Kidney glomerular epithelial cell (primary cell): ENCODE data around the gene ARL14.
"Not testable (repeated sequence)": the region's sequence is repeated elsewhere in the genome, so short reads cannot be mapped to it uniquely, and the experiment has no call there.

Experiments used
- DNase-seq: peaks from one replicate; lab custom pipeline; 2025; lab: John Stamatoyannopoulos, UW

Gene ARL14

DNA sequence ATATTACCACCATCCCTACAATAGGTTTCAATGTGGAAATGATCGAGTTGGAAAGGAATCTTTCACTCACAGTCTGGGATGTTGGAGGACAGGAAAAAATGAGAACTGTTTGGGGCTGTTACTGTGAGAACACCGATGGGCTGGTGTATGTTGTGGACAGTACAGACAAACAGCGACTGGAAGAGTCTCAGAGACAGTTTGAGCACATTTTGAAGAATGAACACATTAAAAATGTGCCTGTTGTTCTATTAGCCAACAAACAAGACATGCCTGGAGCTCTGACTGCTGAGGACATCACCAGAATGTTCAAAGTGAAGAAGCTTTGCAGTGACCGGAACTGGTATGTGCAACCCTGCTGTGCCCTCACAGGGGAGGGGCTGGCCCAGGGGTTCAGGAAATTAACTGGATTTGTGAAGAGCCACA, 510 bp downstream of the ARL14 start:
- DNase-seq, result no peak

DNA sequence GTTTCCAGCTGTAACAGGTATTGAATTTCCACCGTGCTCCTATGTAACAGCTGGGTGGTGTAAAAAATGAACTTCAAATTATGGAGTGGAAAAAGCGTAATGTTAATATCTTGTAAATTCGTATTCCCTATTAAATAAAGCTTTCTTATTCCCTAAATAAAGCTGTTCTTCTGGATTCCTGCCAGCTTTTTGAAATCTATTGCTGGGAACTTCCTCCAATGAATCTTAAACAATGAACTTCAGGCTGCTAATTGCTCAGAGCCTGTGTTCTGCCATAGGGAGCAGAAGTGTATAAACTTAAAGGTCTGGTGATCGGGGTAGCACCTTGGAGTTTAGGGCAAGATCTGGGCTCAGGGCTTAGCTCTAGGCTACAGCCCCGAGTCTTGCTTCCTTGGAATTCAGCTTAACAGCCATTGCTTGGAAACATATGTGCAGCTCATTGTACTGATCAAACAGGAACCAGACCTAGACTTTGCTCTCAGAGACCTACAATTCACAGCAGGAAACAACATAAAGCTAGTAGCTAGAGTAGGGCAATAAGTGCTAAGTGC, 1.4 kb downstream of the ARL14 start:
- DNase-seq, result no peak

DNA sequence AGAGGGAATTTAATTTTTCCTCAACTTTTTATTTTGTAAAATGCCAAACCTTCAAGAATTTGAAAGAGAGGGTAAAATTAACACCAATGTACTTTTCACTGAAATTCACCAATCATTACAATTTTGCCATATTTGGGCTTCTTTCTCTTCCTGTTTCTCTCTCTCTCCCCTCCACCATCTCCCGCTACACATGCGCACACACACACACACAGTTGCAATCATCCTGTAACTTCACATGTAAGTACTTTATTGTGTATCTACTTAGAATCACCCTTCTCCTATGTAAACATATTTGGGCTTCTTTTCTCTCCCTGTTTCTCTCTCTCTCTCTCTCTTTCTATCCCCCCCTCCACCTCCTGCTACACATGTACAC, 7.4 kb downstream of the ARL14 start:
- DNase-seq, result no peak

DNA sequence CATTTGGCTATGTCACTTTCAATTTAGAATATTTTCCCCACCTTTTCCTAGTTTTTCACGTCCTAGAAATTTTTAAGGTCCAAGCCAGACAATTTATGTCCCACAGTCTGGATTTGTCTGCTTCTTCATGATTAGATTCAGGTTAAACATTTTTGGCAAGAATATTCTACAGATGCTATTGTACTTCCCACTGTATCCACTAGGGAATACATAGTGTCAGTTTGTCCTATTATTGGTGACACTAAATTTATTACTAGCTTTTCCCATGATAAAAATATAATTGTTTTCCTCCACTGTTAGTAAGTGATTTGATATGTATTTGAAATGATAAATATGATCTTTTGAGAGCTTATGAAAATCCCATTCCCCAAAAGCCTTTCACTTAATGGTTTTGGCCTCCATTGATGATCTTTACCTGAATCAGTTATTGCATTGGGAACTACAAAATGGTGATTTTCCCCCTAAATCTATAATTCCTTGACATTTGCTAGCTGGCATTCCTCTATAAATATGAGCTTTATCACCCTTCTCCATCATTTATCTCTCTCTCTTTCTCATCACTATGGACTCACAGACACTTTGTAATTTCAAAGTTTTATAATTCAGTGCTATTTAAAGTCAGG, 8.3 kb downstream of the ARL14 start:
- DNase-seq, result no peak

DNA sequence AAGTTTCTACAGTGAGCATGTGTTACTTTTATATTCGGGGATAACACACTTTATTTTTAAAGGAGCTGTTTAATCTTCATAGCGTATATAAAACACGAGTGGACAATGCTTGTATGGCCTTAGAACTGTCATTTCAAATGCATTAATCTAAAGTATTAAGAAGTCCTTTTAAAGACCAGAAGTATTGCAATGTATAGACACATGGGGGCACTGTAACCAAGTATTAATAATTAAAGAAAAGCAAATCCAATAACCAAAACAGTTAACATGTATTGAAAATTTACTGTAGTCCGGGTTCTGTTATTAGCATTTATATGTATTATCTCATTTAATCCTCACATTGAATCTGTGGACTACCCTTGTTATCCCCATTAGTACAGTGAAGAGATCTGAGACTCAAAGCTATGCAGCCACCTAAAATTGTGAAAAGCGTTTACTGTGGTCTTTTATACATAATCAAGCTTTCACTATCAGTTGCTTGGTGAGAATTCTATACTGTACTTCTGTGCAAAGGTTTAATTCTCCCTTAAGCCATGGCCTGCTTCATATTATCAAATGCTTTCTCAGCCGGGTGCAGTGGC, 10.1 kb downstream of the ARL14 start:
- peak; percentile 25 for DNase-seq

DNA sequence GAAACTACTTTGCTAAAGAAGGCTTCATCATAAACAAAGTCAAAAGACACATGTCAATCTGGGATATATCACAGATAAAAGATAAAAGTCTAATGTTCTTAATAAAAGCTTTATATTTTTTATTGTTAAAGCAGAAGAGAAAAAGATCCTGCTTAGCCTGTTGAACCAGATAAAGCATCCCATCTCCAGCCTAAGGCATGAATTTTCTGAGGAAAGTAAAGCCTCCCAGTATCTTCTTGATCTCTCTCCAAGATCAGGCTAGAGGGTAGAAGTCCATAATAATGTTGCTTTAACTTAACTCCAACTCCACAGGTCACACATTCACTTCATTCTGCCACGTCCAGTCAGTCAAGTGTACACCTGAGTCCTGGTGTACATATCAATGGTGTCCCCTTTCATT, 14.2 kb downstream of the ARL14 start:
- DNase-seq, result no peak

DNA sequence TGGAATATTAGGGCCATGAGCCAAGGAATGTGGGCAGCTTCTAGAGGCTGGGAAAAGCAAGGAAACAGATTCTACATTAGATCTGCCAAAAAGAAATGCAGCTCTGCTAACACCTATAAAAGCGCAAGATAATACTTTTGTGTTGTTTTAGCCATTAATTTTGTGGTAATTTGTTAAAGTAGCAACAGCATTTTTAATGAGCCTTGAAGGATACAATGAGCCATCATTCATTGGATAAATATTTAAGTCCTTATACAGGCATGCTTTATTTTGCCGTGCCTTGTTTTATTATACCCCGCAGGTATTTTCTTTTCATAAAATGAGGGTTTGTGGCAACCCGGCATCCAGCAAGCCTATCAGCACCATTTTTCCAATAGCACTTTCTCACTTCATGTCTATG, 15.0 kb downstream of the ARL14 start:
- DNase-seq, result no peak

DNA sequence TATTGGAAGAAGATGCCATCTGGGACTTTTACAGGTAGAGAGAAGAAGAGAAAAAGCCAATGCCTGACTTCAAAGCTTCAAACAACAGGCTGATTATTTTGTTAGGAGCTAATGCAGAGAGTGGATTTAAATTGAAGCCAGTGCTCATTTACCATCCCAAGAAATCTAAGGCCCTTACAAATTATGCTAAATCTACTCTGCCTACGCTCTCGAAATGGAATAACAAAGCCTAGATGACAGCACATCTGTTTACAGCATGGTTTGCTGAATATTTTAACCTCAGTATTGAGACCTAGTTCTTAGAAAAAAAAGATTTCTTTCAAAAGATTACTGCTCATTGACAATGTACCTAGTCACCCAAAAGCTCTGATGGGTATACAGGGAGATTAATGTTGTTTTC, 16.2 kb downstream of the ARL14 start:
- no peak for DNase-seq

DNA sequence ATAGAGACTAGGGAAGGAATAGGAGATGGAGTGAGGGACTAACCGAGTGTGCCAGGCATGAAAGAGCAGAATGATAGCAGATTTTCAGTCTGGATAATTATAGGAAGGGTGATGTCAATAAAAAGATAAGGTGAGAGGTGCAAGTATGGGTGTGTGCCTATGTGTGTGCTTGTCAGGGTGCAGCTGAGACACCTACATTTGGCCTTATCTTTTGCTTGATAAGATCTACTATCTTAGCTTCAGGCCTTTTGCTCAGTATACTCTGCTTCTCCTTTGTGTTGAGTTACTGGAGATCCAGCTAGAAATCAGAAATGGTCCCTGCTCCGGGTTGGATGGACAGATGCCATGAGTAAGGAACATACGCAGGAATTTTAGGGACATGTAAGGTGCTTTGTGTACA, 17.4 kb downstream of the ARL14 start:
- DNase-seq, result no peak

DNA sequence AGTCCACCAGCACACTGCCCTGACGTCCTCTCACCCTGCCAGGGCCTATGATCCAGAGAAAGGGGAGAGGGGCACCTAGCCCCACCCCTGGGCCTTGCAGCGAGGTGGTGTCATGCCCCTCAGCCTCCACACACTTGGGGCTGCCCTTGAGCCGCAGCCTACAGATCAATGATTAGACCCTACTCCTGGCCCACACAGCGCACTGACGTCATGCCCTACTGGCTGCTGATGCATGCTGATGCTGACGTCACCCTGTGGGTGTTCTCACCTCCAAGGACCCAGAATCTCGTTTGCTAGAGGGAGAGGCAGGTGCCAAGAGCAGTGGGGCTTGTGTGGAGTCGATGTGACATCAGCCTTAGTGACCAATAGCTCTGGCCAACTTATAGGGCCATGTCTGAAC, 18.0 kb downstream of the ARL14 start:
- DNase-seq, result no peak

DNA sequence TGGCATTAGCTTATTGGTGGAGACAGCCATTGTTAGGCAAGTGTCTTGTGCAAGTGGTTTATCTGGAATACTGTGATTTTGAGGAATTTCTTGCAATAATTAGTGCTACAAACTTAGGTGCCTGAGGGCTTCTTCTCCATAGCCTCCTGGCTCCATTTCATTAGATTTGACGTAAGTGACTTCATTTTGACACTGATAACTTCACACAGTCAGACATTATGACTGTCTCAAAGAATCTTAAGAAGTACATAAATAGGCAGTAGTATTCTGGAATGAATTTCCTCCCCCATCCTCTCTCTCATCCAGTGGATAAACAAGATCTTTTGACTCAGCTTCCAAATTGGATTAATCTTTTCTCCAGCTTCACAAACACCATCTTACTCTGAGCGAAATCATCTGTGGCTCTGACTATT, 19.0 kb downstream of the ARL14 start:
- DNase-seq, result no peak

DNA sequence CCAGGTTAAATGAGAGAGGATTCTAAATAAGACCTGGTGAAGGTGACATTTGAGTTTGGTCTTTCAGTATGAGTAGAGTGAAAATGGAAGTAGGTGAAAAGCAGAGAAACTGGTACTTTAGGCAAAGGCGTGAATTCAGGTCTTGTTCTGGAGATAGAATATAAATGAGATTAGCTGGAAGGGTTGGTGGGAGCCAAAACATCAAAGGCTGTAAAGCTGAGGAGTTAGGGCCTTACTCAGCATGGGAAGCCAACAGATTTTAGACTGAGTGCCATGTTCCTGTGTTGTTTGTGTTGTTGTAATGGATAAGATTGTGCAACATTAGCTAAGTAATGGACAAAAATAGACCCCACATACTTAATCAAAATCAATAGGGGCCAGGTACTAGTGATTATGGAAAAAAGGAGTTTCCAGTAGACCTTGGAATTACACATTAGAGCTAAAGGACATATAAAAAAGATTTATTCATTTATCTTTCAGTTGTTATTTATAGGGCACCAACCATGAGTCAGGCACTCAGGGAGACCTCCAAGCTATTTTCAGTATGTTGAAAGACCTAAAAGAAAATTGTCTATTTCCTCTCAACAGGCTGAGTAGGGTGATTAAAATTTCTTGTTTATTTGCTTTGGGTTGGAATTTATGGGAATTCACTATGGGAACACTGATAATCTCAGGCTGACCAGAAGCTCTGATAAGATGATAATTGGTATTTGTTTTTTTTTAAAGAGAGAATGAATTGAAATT, 20.8 kb downstream of the ARL14 start:
- peak; percentile 46 for DNase-seq

DNA sequence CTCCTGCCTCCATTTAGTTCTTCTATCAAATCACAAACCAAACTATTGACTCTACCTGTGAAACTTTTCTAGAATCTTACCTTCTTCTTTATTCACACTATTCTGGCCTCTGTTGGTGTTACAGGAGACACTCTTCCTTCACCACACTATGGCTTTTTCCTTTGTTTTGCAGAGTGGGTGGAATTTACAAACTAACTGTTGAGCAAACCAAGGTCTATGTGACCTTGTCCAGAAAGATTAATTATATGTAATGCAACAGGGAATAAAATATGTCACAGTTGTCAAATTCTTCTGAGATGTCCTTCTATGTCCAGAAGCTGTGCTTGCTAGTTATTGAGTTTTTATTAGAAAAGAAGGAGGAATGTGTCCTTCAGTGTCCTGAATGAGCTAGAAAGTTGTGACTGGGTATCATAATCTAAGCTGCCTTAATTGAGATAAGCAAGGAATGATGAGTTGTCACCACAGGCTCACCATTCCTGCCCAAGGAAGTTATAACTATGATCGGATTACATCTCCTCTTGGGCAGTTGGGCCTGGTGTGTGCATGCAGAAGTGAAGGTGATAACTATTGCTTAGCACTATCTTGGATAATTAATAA, 21.7 kb downstream of the ARL14 start:
- DNase-seq, result no peak

DNA sequence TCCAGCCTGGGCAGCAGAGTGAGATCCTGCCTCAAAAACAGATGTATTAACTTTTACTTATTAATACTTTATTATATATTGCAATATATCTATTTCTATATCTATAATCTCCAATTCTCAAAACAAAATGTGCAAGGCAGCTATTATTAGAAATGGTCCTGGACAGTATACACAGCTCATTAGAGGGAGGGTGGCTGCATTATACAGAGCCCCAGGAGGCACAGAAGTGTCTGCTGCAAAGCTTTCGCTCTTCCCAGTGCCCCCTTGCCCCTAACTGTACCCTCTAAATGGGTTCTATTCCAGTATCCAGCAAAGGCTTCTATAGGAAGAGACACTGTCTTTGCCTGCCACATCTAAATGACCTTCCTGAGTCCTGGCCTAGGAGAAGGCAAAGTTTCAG, 24.5 kb downstream of the ARL14 start:
- DNase-seq, result no peak

DNA sequence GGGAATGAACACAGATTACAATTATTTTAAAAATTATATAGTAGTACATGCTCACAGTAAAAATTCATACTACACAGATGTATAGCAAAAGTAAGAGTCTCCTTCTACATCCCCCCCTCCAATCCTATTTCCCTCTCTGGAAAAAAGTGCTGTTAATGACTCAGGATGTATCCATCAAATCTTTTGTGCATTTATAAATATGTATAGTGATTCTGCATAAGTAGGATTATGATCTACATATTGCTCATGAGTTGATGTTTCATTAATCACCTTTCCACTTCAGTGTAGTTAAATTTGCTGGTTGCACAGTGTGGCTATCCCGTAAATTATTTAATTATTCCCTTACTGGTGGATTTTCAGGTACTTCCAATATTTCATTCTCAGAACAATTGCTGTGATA, 25.3 kb downstream of the ARL14 start:
- no peak for DNase-seq

DNA sequence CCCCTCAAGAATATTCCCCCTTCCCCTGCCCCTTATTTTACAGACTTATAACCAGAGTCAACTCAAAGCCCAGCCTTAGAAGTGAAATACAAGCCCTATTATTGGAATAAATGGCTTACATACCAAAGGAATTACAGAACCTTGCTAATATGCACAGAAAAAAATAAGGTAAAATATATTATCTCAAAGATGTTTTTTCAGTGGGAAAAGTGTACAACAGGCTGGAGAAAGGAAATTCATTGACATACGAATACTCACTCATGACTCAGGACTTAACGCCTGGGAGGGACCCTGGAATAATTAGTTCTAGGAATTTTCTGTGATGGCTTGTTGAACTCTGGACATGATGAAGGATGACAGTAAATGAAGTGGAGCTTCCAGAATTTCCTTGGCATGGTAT, 27.0 kb downstream of the ARL14 start:
- peak; percentile 30 for DNase-seq

DNA sequence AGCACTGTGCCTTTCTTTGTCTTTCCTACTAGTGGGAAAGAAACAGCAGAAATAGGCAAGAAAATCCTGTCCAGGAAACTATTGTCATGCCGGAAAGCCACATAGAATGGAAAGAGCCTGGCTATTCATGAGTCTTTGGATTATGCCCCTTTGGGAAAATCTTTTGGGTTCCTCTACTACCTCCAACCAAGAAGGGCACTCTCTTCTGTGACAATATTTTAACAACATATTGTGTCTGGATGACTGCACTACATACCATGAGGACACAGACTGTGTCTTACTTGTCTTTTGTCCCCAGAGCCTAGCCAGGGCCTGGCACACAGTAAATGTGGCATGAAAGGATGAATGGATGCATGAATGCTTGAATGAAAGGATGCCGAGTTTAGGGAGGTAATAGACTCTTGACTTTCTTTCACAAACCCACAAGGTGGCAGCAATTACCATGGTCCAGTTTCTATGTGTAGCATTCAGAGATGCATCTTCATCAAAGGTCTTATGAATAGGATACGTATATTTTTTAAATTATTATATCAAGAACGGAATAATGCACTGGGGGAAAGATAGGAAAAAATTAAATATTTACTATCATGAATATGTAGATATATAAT, 30.3 kb downstream of the ARL14 start:
- peak; percentile 23 for DNase-seq

DNA sequence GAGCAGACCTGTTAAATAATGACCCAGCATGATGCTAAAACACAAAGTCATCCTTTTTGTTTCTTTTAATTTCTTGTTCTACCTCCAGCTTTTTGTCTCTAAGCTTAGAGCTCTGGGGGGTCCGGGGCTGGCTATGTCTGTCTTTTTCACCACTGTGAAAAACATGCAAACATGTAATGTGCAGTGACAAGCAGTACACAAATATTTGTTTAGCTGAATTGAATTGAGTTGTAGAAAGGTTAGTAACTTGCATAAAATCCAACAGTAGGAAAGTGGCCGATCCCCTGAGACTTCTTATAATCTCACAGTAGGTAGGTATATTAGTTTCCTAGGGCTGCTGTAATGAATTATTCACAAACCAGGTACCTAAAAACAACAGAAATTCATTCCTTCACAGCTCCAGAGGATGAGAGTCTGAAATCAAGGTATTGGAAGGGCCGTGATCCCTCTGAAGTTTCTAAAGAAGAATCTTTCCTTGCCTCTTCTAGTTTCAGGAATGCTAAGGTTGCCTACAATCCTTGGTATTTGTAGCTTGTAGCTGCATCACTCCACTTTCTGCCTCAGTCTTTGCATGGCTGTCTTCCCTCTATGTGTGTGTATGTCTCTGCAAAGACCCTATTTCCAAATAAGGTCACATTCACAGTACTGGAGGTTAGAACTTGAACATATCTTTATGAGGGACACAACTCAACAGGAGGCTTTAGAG, 32.7 kb downstream of the ARL14 start:
- no peak for DNase-seq

DNA sequence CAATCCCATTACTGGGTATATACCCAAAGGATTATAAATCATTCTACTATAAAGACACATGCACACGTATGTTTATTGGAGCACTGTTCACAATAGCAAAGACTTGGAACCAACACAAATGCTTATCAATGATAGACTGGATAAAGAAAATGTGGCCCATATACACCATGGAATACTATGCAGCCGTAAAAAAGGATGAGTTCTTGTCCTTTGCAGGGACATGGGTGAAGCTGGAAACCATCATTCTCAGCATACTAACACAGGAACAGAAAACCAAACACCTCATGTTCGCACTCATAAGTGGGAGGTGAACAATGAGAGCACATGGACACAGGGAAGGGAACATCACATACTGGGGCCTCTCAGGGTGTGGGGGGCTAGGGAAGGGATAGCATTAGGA, 36.2 kb downstream of the ARL14 start:
- DNase-seq, result not testable (repeated sequence)

DNA sequence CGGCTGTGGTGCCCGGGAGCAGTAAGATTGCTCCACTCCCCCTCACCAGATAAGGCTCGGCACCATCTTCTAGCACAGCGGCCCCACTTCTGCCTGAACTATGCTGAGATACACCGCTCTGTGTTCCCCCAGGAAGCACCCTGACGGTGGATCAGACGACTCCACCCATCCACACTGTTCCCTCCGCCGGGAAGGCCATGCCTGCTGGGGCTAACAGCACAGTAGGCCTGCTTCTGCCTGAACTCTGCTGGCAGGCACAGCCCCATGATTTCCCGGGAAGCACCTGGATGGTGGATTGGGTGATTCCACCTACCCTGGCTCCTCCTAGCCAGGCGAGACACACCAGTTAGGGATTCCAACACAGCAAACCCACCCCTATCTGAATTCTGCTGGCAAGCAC, 42.8 kb downstream of the ARL14 start:
- no peak for DNase-seq

DNA sequence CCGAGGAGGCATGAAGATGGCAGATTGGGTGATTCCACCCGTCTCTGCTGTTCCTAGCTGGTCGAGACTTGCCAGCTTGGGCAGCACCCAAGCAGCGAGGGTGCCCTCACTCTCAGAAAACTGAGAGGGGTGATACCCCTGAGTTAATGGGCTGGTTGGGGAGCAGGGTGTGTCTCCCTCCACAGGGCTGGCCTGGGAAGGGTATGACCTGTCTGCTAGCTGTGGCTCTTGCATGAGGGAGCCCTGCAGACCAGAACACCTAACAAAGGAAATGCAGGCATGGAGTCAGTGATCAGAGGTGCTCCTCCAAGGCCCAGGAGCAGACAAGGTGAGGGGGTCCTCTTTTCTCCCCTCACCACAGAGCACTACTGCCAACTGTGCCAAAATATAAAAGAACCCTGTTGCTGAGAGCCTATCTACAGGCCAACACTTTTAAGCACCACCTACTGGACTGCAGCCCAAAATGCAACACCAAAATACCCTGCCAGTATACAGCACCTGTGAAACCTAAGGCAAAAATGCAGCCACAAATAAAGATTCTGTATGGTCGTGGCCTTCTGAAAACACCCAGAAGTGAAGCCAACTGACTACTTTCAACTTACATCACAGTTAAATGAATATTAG, 43.3 kb downstream of the ARL14 start:
- no peak for DNase-seq
